Measurements from ENCODE around the gene CTNNA3.
A peak's percentile ranks its signal among the peaks of the same experiment; 100 is the strongest.

- TF ChIP-seq, protein P1, sequence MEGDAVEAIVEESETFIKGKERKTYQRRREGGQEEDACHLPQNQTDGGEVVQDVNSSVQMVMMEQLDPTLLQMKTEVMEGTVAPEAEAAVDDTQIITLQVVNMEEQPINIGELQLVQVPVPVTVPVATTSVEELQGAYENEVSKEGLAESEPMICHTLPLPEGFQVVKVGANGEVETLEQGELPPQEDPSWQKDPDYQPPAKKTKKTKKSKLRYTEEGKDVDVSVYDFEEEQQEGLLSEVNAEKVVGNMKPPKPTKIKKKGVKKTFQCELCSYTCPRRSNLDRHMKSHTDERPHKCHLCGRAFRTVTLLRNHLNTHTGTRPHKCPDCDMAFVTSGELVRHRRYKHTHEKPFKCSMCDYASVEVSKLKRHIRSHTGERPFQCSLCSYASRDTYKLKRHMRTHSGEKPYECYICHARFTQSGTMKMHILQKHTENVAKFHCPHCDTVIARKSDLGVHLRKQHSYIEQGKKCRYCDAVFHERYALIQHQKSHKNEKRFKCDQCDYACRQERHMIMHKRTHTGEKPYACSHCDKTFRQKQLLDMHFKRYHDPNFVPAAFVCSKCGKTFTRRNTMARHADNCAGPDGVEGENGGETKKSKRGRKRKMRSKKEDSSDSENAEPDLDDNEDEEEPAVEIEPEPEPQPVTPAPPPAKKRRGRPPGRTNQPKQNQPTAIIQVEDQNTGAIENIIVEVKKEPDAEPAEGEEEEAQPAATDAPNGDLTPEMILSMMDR (IDR thresholded peaks at IDR 0.05) = peak in 5 of 7 experiments; percentile 7 to 61 (median 28)
- no peak for TF ChIP-seq POLR2A (IDR thresholded peaks at IDR 0.05)
Observed at GRCh38 chr10:66586073-66586472, 1109.9 kb downstream of the CTNNA3 start.
